ENCODE results near the gene CAPN13.
A peak's percentile ranks its signal among the peaks of the same experiment; 100 is the strongest.
"Not testable (repeated sequence)": the region's sequence is repeated elsewhere in the genome, so short reads cannot be mapped to it uniquely, and the experiment has no call there.

Gene CAPN13

GRCh38 chr2:30702694-30703093 is 104.6 kb downstream of the CAPN13 start:
- DNase-seq: no peak

DNA sequence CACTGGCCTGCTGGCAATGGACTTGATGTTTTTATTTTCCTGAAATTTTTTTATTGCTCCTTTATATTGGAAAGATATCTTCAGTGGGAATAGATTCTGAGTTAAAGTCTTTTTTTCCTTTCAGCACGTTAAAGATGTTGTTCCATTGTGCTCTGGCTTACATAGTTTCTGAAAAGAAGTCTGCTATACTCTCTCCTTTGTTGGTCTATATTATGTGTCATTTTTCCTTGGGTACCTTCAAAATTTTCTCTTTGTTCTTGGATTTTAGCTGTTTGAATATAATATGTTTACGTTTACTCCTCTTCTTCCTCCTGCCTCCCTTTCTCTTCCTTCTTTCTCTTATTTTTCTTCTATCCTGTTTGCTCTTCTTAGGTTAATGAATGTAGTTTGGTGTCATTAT is 105.5 kb downstream of the CAPN13 start:
- no peak for DNase-seq

DNA sequence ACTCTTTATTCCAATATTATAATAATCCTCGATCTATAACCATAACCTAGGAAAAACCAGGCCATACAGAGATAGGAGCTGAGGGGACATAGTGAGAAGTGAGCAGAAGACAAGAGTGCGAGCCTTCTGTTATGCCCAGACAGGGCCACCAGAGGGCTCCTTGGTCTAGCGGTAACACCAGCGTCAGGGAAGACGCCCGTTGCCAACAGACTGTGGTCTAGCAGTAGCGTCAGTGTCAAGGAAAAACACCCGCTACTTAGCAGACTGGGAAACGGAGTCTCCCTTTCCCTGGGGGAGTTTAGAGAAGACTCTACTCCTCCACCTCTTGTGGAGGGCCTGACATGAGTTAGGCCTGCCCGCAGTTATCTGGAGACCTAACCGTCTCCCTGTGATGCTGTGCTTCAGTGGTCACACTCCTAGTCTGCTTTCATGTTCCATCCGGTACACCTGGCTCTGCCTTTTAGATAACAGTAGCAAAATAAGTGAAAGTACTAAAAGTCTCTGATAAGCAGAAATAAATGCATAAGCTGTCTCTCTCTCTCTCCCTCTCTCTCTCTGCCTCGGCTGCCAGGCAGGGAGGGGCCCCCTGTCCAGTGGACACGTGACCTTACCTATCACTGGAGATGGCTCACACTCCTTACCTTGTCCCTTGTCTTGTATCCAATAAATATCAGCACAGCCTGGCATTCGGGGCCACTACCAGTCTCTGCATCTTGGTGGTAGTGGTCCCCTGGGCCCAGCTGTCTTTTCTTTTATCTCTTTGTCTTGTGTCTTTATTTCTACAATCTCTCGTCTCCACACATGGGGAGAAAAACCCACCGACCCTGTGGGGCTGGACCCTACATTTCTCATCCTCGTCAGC is 109.8 kb downstream of the CAPN13 start:
- not testable (repeated sequence) for DNase-seq

- DNase-seq: no peak
Measured at GRCh38 chr2:30695749-30696148, 111.5 kb downstream of the CAPN13 start.

DNA sequence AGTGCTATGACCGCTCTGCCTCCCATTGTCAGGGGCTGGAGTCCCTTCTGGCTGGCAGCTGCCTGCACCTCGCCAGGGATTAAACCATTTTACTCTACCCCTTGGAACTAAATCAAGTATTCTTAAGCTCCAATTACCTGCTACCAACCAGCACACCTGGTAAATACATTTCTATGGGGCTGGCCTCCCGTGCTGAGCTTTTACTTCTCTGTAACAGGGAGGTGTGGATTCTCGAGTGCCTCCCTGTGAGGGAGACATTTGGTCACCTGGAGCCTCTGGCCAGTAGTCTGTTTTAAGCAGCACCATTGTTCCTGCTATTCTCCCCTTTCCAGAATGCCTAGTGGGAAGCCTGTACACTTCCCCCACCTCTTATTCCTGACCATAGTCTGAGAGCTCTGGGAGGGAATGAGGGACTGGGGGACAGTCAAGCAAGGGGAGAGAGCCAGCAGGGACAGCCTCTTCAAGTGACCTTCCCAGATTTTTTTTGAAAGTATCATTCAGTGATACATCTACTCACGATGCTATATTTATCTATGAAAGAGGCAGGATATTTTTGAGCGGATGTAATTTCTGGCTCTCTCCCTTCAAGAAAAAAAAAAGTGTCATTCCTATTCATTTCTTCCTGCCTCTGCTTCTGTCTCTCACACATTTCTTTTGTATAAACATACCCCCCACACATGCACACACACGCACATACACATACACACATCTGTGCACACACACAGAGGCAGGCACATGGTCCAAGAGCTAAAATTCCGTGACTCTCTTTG is 112.8 kb downstream of the CAPN13 start:
- DNase-seq: no peak

DNA sequence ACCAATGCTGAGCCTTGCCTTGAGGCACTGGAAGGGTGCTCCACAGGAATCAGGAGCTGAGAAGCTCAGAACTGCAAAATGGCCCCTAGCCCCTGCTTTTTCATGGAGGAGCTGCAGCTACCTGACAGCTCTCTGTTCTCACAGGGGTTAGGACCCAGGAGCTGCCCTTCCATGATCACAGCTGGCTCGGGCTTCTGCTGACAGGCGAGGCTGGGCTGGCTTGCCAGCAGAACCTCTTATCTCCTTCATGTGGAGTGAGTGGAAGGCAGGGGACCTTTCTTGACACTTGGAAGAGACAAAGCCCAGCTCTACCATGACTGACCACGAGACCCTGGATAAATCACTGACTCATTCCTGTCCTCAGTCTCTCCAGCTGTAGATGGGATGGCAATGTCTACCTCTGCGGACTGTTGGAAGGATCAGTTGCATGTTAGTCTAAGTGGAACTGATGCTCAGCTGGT is 113.4 kb downstream of the CAPN13 start:
- DNase-seq: no peak

DNA sequence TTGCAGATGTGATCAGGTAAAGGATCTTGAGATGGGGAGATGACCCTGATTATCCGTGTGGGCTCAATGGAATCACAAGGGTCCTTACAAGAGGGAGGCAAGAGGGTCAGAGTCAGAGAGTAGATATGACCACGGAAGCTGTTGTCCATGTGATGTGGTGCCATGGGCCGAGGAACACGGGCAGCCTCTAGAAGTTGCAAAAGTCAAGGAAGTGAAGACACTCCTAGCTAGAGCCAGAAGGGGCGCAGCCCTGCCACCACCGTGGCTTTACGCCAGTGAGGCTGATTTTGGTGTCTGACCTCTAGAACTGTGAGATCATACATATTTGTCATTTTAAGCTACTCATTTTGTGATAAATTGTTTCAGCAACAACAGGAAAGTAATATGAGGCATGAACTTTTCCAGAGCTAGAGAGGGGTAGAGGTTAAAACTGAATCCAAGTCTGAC is 114.4 kb downstream of the CAPN13 start:
- no peak for DNase-seq

- no peak for DNase-seq
Measured at GRCh38 chr2:30691948-30692828, 115.1 kb downstream of the CAPN13 start.

GRCh38 chr2:30691091-30691947 is 115.9 kb downstream of the CAPN13 start:
- no peak for DNase-seq

DNA sequence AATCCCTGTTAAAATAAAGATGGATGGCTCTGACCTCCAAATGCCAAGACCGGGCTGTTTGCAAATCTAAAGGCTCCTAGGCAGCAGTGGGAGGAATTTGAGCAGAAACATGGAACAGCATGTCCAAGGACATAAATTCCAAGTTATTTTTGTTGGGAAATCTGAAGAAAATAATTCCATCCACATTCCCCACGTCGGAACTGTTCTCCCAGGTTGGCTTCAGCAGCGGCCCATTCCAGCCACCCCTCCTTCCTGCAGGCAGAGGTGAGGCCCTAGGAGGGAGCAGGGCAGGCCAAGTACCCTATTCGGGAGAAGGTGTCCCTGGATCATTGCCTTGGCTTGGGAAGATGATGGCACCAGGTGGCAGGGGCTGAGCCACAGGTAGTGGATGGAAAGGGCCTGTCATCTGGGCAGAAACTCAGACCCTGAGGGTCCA is 117.1 kb downstream of the CAPN13 start:
- no peak for DNase-seq

DNA sequence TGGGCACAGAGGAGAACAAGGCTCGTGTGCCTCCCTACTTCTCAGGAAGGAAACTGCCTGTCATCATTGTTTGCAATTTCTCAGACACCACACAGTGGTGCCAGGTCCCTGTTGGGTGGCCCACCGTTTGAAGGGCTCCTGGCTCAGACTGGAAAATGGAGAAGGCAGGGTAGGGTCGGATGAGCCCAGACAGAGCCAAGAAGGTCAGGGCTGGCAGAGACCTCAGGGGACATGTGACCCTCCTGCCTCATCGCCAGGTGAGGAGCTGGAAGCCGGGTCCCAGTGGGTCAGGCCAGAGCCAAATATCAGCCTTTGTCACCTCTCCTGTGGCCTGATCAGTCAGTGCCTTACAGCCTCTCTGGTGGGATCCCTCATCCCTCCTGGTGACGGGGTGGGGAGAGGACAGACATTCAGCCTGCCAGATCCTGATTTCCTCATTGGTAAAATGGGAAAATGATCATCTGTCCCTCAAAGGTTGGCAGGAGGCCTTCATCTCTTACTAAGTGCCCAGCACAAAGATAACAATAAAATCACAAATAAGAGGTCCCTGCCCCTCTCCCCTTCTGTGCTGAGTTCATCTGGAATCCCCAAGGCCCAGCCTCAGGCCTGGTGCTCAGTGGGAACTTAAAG is 117.6 kb downstream of the CAPN13 start:
- DNase-seq: no peak

GRCh38 chr2:30688956-30689401 is 118.3 kb downstream of the CAPN13 start:
- DNase-seq: peak; percentile 49 to 86

DNA sequence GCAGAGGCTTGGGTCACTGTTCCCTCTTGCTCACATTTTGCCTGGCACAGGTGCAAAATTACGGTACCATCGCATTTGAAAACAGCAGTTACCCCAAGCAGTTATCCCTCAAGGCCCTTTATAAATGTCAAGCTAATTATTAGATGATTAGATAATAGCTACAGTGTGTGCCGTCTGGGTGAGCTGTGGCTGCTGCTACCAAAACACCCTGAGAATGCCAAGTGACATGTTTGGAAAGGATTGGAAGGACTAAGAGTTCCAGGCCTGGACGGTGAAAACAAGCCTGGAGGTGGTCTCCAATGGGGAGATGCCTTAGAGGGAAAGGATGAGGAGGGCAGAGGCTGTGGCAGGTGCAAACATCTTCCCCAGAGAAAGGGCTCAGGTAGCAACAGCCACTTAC is 120.6 kb downstream of the CAPN13 start:
- DNase-seq: no peak

GRCh38 chr2:30686000-30686399 is 121.2 kb downstream of the CAPN13 start:
- no peak for DNase-seq

DNA sequence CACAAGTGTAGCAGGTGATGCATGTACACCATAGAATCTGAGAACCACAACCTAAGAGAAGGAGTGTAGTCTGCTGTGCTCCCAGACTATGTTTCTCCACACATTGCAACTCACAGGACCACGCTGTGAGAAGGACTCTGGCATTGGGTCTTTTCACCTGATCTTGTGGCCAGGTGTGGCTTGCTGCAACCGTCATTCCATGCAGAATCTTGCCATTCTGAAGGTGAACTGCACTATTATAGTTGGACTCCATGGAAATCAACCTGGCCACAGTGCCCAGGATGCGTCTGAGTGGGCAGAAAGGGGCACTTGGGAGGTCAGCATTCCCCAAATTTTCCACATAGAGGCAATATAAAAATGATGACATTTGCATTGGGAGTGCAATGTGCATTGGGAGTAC is 122.2 kb downstream of the CAPN13 start:
- DNase-seq: no peak

- DNase-seq: peak; percentile 70 to 73
Measured at GRCh38 chr2:30684516-30684915, 122.7 kb downstream of the CAPN13 start.

GRCh38 chr2:30684026-30684425 is 123.2 kb downstream of the CAPN13 start:
- DNase-seq: no peak

DNA sequence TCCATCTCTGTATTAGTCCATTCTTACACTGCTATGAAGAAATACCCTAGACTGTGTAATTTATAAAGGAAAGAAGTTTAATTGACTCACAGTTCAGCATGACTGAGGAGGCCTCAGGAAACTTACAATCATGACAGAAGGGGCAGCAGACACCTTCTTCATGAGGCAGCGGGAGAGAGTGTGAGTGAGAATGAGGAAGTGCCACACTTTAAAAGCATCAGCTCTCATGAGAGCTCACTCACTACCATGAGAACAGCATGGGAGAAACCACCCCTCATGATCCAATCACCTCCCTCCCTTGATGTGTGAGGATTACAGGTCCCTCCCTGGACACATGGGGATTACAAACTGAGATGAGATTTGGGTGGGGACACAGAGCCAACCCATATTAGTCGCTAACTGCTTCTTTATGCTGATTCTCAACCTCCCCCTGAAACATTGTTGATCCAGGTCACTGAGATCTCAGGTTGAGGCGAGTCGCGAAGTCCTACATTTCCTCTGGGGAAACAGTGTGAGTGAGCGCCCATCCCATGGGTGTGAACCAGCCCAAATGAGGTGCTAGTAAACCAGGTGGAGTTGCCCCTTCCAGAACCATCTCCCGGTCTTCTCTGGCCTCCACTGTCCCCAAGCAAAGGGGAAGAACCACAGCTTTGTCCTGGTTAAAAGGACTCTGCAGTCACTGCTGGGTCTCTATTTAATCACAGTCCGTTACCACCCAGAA is 123.8 kb downstream of the CAPN13 start:
- DNase-seq: no peak

- no peak for DNase-seq
Measured at GRCh38 chr2:30681022-30681421, 126.2 kb downstream of the CAPN13 start.

DNA sequence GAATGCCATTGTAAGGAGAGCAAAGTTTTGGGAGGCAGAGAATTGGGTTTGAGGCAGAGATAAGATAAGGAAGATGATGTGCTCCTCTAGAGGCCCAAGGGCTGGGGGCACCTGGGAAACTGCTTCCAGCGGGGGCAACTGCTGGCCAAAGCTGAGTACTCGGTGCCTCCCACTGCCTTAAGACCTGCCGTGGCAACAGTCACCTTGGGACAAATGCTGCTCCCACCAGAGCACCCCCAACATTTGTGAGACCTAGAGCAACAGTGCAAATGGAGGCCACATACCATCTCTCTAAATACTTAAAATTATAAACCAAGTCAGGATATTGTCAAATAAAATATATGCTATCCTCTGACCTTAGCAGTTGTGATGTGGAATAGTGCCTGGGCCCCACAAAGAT is 127.1 kb downstream of the CAPN13 start:
- no peak for DNase-seq
